Measurements from ENCODE around the gene ARID5A. TPM values are rescaled to one million over a fixed set of nuclear protein-coding genes. Genes with fewer than 3 reads are reported as not detected.
A peak's percentile ranks its signal among the peaks of the same experiment; 100 is the strongest.

ARID5A gene
- polyA plus RNA-seq, 3 donors from 2014 or later, result 77.1 to 204 (median 82.7) TPM

GRCh38 chr2:96578731-96579130 is 42.2 kb downstream of the ARID5A start:
- peaks cover 0 to 4% (median 0%) of the 10 kb centered on the region in 3 donors for H3K36me3 Mint-ChIP-seq
- H3K4me3 Mint-ChIP-seq, result no peak overlapping the region
- no peak for DNase-seq
- H3K27me3 Mint-ChIP-seq (ENCODE audit: low read depth in 3 of 3), result no peaks in the 10 kb centered on the region
- H3K9me3 Mint-ChIP-seq, result no peaks in the 10 kb centered on the region
- H3K27ac Mint-ChIP-seq, result no peak overlapping the region
- no peaks in the 10 kb centered on the region for H3K4me1 Mint-ChIP-seq

- Mint-ChIP-seq H3K27me3 (ENCODE audit: low read depth in 3 of 3) (no peaks in the 10 kb centered on the region), H3K36me3 (peaks cover 0 to 4% (median under 1%) of the 10 kb centered on the region in 3 donors), H3K9me3 (no peaks in the 10 kb centered on the region), H3K27ac (no peak overlapping the region), H3K4me1 (no peaks in the 10 kb centered on the region), H3K4me3 (no peak overlapping the region)
- no peak for DNase-seq
These were observed 42.9 kb downstream of the ARID5A start for GRCh38 chr2:96579422-96579821.

- Mint-ChIP-seq H3K27me3 (ENCODE audit: low read depth in 3 of 3) (no peaks in the 10 kb centered on the region), H3K9me3 (no peaks in the 10 kb centered on the region), H3K4me1 (no peaks in the 10 kb centered on the region), H3K27ac (no peak overlapping the region), H3K4me3 (no peak overlapping the region), H3K36me3 (peaks cover 0 to 10% (median 6%) of the 10 kb centered on the region in 3 donors)
- DNase-seq, result no peak
These were observed 44.2 kb downstream of the ARID5A start for GRCh38 chr2:96580771-96581170.

- Mint-ChIP-seq H3K9me3 (no peaks in the 10 kb centered on the region), H3K36me3 (peaks cover 0 to 17% (median 10%) of the 10 kb centered on the region in 3 donors), H3K27me3 (ENCODE audit: low read depth in 3 of 3) (peaks cover 0 to 3% (median 0%) of the 10 kb centered on the region in 3 donors), H3K4me1 (peaks cover 2 to 4% of the 10 kb centered on the region in 2 donors), H3K27ac (no peak overlapping the region), H3K4me3 (no peak overlapping the region)
- DNase-seq, result no peak
These were observed 47.5 kb downstream of the ARID5A start for GRCh38 chr2:96584017-96584416.

- peaks cover 0 to 3% (median 0%) of the 10 kb centered on the region in 3 donors for H3K27me3 Mint-ChIP-seq (ENCODE audit: low read depth in 3 of 3)
- no peak overlapping the region for H3K4me3 Mint-ChIP-seq
- DNase-seq, result no peak
- peak overlapping the region in 1 of 6 donors; percentile 3 for H3K27ac Mint-ChIP-seq
- peaks cover 23 to 28% of the 10 kb centered on the region in 2 donors for H3K4me1 Mint-ChIP-seq
- H3K36me3 Mint-ChIP-seq, result peaks cover 0 to 23% (median 10%) of the 10 kb centered on the region in 3 donors
- no peaks in the 10 kb centered on the region for H3K9me3 Mint-ChIP-seq
These were observed 51.3 kb downstream of the ARID5A start for GRCh38 chr2:96587843-96588242.

GRCh38 chr2:96591054-96591453 is 54.5 kb downstream of the ARID5A start:
- H3K27ac Mint-ChIP-seq, result peak overlapping the region in 4 of 6 donors; percentile 0 to 56 (median 8)
- H3K4me1 Mint-ChIP-seq, result peaks cover 51 to 60% of the 10 kb centered on the region in 2 donors
- DNase-seq, result no peak
- no peaks in the 10 kb centered on the region for H3K9me3 Mint-ChIP-seq
- H3K27me3 Mint-ChIP-seq (ENCODE audit: low read depth in 3 of 3), result peaks cover 0 to 3% (median 0%) of the 10 kb centered on the region in 3 donors
- no peak overlapping the region for H3K4me3 Mint-ChIP-seq
- peaks cover 7 to 33% (median 15%) of the 10 kb centered on the region in 3 donors for H3K36me3 Mint-ChIP-seq

- Mint-ChIP-seq H3K36me3 (peaks cover 7 to 33% (median 15%) of the 10 kb centered on the region in 3 donors), H3K9me3 (no peaks in the 10 kb centered on the region), H3K4me1 (peaks cover 51 to 60% of the 10 kb centered on the region in 2 donors), H3K27me3 (ENCODE audit: low read depth in 3 of 3) (peaks cover 0 to 3% (median 0%) of the 10 kb centered on the region in 3 donors), H3K27ac (peak overlapping the region in 5 of 6 donors; percentile 9 to 79 (median 36)), H3K4me3 (no peak overlapping the region)
- DNase-seq, result no peak
These were observed 54.9 kb downstream of the ARID5A start for GRCh38 chr2:96591494-96591893.

GRCh38 chr2:96594282-96594681 is 57.7 kb downstream of the ARID5A start:
- Mint-ChIP-seq H3K4me1 (peaks cover 51 to 55% of the 10 kb centered on the region in 2 donors), H3K27me3 (ENCODE audit: low read depth in 3 of 3) (no peaks in the 10 kb centered on the region), H3K27ac (peak overlapping the region; percentile 66 to 94 (median 91)), H3K36me3 (peaks cover 19 to 40% (median 24%) of the 10 kb centered on the region in 3 donors), H3K9me3 (no peaks in the 10 kb centered on the region), H3K4me3 (peak overlapping the region; percentile 57 to 83 (median 74))
- DNase-seq, result no peak

- DNase-seq, result peak; percentile 36 to 50 (median 44)
- Mint-ChIP-seq H3K36me3 (peaks cover 19 to 44% (median 21%) of the 10 kb centered on the region in 3 donors), H3K4me1 (peaks cover 49 to 53% of the 10 kb centered on the region in 2 donors)
These were observed 58.2 kb downstream of the ARID5A start for GRCh38 chr2:96594691-96595152.

GRCh38 chr2:96596596-96596995 is 60.0 kb downstream of the ARID5A start:
- Mint-ChIP-seq H3K27ac (peak overlapping the region in 2 of 6 donors; percentile 57 to 73), H3K36me3 (peaks cover 29 to 55% (median 30%) of the 10 kb centered on the region in 3 donors), H3K4me3 (no peak overlapping the region), H3K27me3 (ENCODE audit: low read depth in 3 of 3) (no peaks in the 10 kb centered on the region), H3K4me1 (peaks cover 42 to 44% of the 10 kb centered on the region in 2 donors), H3K9me3 (no peaks in the 10 kb centered on the region)
- no peak for DNase-seq

More at GRCh38 chr2:96594691-96595152, 58.2 kb downstream of the ARID5A start:
- peak overlapping the region; percentile 57 to 83 (median 74) for H3K4me3 Mint-ChIP-seq
- H3K9me3 Mint-ChIP-seq, result no peaks in the 10 kb centered on the region
- H3K27ac Mint-ChIP-seq, result peak overlapping the region; percentile 66 to 94 (median 91)
- no peaks in the 10 kb centered on the region for H3K27me3 Mint-ChIP-seq (ENCODE audit: low read depth in 3 of 3)

- Mint-ChIP-seq H3K27me3 (ENCODE audit: low read depth in 3 of 3) (peaks cover 0 to 2% (median 0%) of the 10 kb centered on the region in 3 donors), H3K4me1 (peaks cover 11 to 13% of the 10 kb centered on the region in 2 donors), H3K4me3 (no peak overlapping the region), H3K36me3 (peaks cover 27 to 69% (median 33%) of the 10 kb centered on the region in 3 donors), H3K9me3 (no peaks in the 10 kb centered on the region), H3K27ac (peak overlapping the region in 3 of 6 donors; percentile 14 to 71 (median 39))
- DNase-seq, result no peak
These were observed 63.4 kb downstream of the ARID5A start for GRCh38 chr2:96599941-96600340.

GRCh38 chr2:96601382-96602292 is 65.1 kb downstream of the ARID5A start:
- Mint-ChIP-seq H3K4me3 (no peak overlapping the region), H3K4me1 (peaks cover 4 to 9% of the 10 kb centered on the region in 2 donors), H3K27me3 (ENCODE audit: low read depth in 3 of 3) (peaks cover 0 to 2% (median 0%) of the 10 kb centered on the region in 3 donors), H3K27ac (peak overlapping the region in 5 of 6 donors; percentile 3 to 70 (median 49)), H3K36me3 (peaks cover 39 to 77% (median 48%) of the 10 kb centered on the region in 3 donors), H3K9me3 (no peaks in the 10 kb centered on the region)
- DNase-seq, result no peak

Data from immature natural killer cell (primary cell).